GM12878 (cell line): ENCODE data around the gene PTGIS.

ENCODE experiments used
- EP300 ChIP-seq, 2 experiments: fragments of 150-350 bp in 1 of 2; IDR thresholded peaks; 2 replicates each; pipeline ENCODE4 v1.6.1; 2011 to 2012; ENCODE audit warnings: low read depth in 2 of 2, low read length in 2 of 2, borderline replicate concordance in 1 of 2, improper control_type of control experiment in 1 of 2, inconsistent platforms in 1 of 2; ENCODE audit not compliant: control insufficient read depth in 1 of 2
- IKZF1 ChIP-seq: fragments of 450-650 bp; conservative IDR thresholded peaks from 2 replicates; pipeline ENCODE4 v1.6.1; 2017; ENCODE audit warnings: antibody characterized with exemption, mild to moderate bottlenecking
- SIN3A ChIP-seq: IDR thresholded peaks from 2 replicates; pipeline ENCODE4 v1.6.1; 2012; ENCODE audit warnings: low read depth, low read length, improper control_type of control experiment
- STAT1 ChIP-seq: fragments of 450-650 bp; conservative IDR thresholded peaks from 2 replicates; pipeline ENCODE4 v1.6.1; 2014; ENCODE audit warnings: antibody characterized with exemption, mild to moderate bottlenecking
- YY1 ChIP-seq: IDR thresholded peaks from 2 replicates; pipeline ENCODE4 v1.6.1; 2011; ENCODE audit warnings: low read depth, mild to moderate bottlenecking, low read length
- ZNF274 ChIP-seq: IDR thresholded peaks from one replicate; pipeline ENCODE4 v1.8.0; 2011; ENCODE audit not compliant: insufficient read length, insufficient read depth
- TF ChIP-seq, protein P1 (sequence below), 3 experiments: IDR thresholded peaks in 2 of 3; conservative IDR thresholded peaks in 1 of 3; 2 replicates each; pipeline ENCODE4 v1.5.1; 2011; ENCODE audit warnings: low read depth in 3 of 3, low read length in 3 of 3, mild to moderate bottlenecking in 3 of 3, control low read depth in 2 of 3, moderate library complexity in 2 of 3, inconsistent platforms in 1 of 3, mixed read lengths in 1 of 3; ENCODE audit not compliant: control insufficient read depth in 2 of 3, insufficient read depth in 1 of 3; ENCODE audit errors: extremely low read depth in 1 of 3
- TF ChIP-seq, protein P2 (sequence below): IDR thresholded peaks from 2 replicates; pipeline ENCODE4 v1.6.1; 2011; ENCODE audit warnings: low read depth, low read length, improper control_type of control experiment, borderline replicate concordance

DNA sequence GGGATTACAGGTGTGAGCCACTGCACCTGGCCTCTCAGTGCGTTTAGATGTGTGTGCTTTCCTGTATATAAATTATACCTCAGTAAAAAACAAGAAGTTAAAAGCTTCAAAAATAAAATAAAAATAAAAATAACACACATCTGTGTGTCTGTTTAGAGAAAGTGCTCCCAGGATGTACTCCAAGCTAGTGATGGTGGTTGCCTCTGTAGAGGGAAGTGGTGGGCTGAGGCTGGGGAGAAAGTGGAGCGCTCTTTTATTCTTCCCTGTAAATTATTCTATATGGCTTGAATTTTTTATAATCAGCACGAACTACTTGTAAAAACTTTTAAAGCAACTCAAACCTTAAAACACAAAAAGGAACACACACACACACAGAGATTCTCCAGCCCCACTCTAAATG, 29.0 kb downstream of the PTGIS start:
- TF ChIP-seq ZNF274 (no peak), IKZF1 (no peak), EP300 (IDR thresholded peaks at IDR 0.05; ENCODE audit: borderline replicate concordance in 1 of 2, control insufficient read depth in 1 of 2, low read depth in 2 of 2, low read length in 2 of 2) (no peak), STAT1 (no peak), SIN3A (no peak), YY1 (no peak)
- TF ChIP-seq, protein P1, sequence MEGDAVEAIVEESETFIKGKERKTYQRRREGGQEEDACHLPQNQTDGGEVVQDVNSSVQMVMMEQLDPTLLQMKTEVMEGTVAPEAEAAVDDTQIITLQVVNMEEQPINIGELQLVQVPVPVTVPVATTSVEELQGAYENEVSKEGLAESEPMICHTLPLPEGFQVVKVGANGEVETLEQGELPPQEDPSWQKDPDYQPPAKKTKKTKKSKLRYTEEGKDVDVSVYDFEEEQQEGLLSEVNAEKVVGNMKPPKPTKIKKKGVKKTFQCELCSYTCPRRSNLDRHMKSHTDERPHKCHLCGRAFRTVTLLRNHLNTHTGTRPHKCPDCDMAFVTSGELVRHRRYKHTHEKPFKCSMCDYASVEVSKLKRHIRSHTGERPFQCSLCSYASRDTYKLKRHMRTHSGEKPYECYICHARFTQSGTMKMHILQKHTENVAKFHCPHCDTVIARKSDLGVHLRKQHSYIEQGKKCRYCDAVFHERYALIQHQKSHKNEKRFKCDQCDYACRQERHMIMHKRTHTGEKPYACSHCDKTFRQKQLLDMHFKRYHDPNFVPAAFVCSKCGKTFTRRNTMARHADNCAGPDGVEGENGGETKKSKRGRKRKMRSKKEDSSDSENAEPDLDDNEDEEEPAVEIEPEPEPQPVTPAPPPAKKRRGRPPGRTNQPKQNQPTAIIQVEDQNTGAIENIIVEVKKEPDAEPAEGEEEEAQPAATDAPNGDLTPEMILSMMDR (IDR thresholded peaks at IDR 0.05 in 2 of 3, conservative IDR thresholded peaks at IDR 0.05 in 1 of 3; ENCODE audit: control insufficient read depth in 2 of 3, extremely low read depth in 1 of 3, insufficient read depth in 1 of 3, low read depth in 3 of 3, low read length in 3 of 3): no peak
- TF ChIP-seq, protein P2, sequence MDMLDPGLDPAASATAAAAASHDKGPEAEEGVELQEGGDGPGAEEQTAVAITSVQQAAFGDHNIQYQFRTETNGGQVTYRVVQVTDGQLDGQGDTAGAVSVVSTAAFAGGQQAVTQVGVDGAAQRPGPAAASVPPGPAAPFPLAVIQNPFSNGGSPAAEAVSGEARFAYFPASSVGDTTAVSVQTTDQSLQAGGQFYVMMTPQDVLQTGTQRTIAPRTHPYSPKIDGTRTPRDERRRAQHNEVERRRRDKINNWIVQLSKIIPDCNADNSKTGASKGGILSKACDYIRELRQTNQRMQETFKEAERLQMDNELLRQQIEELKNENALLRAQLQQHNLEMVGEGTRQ: no peak
